D721Med (cell line): ENCODE measurements around the gene ZNRF4.

ENCODE experiments used
- DNase-seq: peaks from one replicate; pipeline ENCODE4 v3.0.0; 2011; ENCODE audit warnings: low spot score; ENCODE audit not compliant: insufficient read length
- FAIRE-seq: peaks from 2 replicates; lab custom pipeline; 2011; peaks lifted over from hg19 to GRCh38; lab: Jason Lieb, UNC
- CTCF ChIP-seq: IDR thresholded peaks from 2 replicates; pipeline ENCODE4 v1.5.1; 2012; ENCODE audit warnings: mild to moderate bottlenecking, control low read depth; ENCODE audit not compliant: insufficient read depth; ENCODE audit errors: missing control alignments

ZNRF4 gene

GRCh38 chr19:5503598-5503997, 48.4 kb downstream of the ZNRF4 start:
- DNase-seq (no peak), FAIRE-seq (no peak)
- no peak for TF ChIP-seq CTCF

GRCh38 chr19:5504114-5504513, 48.9 kb downstream of the ZNRF4 start:
- FAIRE-seq = no peak
- DNase-seq = no peak

More at GRCh38 chr19:5504114-5504513, 48.9 kb downstream of the ZNRF4 start:
- no peak for TF ChIP-seq CTCF
